Mammary epithelial cell (primary cell): ENCODE results near the gene TAP1.

Experiments
- CTCF ChIP-seq, 2 donors: IDR thresholded peaks in 1 of 2; conservative IDR thresholded peaks in 1 of 2; 2 replicates each; pipeline ENCODE4 v1.5.1; 2011 to 2012; ENCODE audit warnings: inconsistent platforms in 2 of 2, low read length in 2 of 2, mild to moderate bottlenecking in 2 of 2, control low read depth in 1 of 2, low read depth in 1 of 2; ENCODE audit not compliant: insufficient read depth in 1 of 2; ENCODE audit errors: extremely low read depth in 1 of 2
- EZH2 ChIP-seq: IDR thresholded peaks from 2 replicates; pipeline ENCODE4 v1.6.1; 2012; ENCODE audit warnings: low read length, inconsistent platforms, borderline replicate concordance

- TF ChIP-seq CTCF (conservative IDR thresholded peaks at IDR 0.05 in 1 of 2, IDR thresholded peaks at IDR 0.05 in 1 of 2; ENCODE audit: extremely low read depth in 1 of 2, insufficient read depth in 1 of 2, low read depth in 1 of 2, low read length in 2 of 2) (no peak), EZH2 (no peak)
These were observed 16.6 kb downstream of the TAP1 start for GRCh38 chr6:32836873-32837272.
